GM18519 (cell line): ENCODE data around the gene HERC4.
"Not testable (repeated sequence)": the region's sequence is repeated elsewhere in the genome, so short reads cannot be mapped to it uniquely, and the experiment has no call there.

Experiments used
- ATAC-seq: cut with Tn5 transposase; IDR thresholded peaks from one replicate; pipeline ENCODE4 v1.9.1; 2021; ENCODE audit warnings: mild to moderate bottlenecking, moderate library complexity; ENCODE audit not compliant: unreplicated experiment, low FRiP score

Gene HERC4

DNA sequence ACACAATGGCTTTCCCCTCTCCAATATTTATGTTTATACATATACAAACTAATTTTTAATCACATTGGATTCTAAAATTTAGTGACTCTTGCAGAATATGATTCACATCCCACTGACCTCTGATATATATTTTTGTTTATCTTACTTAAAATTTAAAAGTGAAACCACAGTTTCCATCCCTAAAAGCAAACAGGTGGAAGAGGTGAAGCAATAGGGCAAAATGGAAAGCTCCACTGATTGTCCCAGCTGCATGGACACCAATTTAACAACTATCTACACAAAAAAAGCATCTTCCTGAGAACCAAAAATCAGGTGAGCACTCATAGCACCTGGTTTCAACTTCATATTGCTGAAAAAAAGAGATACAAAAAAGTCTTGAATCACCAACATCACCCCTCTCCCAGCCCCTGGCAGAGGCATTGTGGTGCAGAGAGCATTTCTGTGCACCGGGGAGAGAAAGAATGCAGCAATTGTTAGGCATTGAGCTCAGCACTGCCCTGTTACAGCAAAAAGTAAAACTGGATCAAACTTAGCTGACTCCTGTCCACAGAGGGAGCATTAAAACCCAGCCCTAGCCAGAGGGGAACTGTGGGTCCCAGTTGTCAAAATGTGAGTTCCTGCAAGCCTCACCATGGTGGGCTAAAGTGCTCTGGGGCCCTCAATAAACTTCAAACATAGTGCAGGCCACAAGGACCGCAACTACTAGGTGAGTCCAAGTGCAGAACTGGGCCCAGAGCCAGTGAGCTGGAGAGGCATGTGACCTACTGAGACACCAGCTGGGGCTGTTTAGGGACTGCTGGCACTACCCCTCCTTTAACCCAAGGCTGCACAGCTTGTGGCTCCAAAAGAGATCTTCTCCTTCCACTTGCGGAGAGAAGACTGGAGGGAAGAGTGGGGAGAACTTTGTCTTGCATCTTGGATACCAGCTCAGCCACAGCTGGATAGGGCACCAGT, 98.5 kb downstream of the HERC4 start:
- no peak for ATAC-seq

DNA sequence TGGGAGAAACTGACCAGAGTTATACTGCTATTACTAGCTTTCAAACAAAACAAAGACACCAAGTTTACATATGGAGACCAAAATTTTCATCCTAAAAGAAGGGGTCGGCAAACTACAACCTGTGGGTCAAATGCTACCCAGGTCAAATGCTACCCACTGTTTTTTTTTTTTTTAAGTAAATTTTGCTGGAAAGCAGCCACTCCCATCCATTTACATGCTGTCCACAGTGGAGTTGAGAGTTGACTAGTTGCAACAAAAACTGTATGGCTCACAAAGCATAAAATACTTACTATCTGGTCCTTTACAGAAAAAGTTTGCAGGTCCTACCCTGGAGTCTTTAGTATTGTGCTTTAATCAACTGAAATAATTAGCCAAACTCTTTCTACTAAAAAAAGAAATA, 99.2 kb downstream of the HERC4 start:
- no peak for ATAC-seq

DNA sequence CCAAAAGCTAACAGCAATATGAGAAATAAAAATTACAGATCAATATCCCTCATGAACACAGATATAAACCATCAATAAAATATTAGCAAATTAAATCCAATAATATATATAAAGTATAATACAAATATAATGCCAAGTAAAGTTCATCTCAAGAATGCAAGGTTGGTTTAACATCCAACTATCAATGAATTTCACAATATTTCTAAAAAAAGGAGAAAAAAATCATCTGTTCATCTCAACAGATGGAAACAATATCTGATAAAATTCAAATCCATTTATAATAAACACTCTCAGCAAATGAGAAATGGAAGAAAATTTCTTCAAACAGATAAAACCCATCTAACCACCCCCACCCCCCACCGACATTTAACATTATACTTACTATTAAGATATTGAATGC, 103.8 kb downstream of the HERC4 start:
- no peak for ATAC-seq

DNA sequence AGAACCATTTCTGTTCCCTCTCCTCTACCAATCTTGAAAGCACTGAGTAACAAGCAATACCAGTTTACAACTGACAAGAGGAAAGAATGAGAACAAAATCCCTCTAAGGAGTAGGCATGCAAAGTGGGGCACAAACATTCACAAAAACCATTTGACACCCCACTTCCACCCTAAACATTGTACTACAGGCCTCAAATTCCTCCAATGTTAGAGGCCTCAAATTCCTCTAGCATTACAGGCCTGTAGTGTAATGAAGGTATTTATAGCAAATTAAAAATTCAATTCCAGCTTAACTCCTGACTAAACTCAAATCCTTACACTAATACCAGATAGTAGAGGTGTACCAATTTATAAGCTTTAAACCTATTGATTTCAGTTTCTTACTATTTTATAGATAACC, 105.2 kb downstream of the HERC4 start:
- no peak for ATAC-seq

DNA sequence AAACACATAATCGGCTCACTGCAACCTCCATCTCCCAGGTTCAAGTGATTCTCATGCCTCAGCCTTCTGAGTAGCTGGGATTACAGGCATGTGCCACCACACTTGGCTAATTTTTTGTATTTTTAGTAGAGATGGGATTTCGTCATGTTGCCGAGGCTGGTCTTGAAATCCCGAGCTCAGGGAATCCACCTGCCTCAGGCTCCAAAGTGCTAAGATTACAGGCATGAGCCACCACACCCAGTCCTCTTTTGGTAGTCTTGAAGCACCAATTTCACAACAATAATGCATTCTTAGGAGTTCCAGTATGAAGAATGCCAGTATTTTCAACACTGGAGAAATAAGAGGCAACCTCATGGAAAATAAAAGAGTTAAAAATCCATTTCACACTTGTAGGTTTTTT, 109.0 kb downstream of the HERC4 start:
- not testable (repeated sequence) for ATAC-seq

DNA sequence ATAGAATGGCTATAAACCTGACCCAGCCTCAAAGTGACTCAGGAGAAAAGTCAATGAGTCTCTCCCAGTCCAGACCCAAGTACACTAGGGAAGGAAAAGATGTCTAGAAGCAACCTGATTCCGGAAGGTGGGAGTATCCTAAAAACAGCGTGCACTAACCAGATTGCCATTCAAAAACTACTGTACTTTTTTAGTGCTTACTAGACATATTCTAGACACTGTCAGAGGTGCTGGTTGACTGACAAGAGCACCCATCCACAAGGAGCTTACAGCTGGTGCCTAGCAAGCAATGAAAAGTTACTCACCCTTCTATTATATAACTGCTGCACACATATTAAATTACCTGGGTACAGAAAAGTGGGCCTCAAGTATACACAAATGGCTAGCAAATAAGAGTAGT, 109.6 kb downstream of the HERC4 start:
- ATAC-seq: no peak

DNA sequence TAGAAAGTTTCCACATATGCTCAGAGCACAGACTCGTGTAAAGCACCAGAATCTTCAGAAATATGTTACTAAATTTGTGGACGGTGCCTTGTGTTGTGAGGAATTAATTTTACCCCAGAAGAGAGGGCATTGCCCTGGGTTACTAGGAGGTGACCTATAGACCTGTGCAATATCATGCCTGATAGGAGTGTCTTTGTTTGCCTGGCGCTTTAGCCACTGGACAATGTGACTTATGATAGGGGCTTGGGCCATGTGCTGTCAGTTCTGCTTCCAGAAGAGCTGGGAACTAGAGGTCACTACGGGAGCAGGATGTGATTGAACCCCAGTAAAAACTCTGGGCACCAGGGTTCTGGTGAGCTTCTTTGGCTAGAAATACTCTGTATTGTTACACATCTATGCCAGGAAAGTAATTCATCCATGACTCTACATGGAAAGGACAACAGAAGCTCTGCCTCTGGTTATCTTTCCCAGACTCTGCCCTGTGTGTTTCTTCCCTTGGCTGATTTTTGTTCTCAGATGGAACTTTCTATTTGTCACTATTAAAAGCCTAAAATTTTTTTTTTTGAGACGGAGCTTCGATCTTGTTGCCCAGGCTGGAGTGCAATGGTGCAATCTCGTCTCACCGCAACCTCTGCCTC, 115.1 kb downstream of the HERC4 start:
- no peak for ATAC-seq

DNA sequence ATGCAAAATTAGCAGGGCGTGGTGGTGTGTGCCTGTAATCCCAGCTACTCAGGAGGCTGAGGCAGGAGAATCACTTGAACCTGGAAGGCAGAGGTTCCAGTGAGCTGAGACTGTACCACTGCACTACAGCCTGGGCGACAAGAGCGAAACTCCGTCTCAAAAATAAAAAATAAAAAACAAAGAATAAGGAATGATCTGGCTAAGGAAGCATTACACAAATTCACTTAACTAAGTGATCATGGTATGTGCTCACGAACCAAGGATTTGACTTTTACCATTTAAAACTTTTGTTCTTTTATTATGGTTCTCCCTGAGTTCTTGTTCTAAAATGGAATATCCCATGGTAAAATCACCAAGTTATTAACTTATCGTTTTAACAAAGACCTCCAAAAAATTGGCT, 119.5 kb downstream of the HERC4 start:
- no peak for ATAC-seq

DNA sequence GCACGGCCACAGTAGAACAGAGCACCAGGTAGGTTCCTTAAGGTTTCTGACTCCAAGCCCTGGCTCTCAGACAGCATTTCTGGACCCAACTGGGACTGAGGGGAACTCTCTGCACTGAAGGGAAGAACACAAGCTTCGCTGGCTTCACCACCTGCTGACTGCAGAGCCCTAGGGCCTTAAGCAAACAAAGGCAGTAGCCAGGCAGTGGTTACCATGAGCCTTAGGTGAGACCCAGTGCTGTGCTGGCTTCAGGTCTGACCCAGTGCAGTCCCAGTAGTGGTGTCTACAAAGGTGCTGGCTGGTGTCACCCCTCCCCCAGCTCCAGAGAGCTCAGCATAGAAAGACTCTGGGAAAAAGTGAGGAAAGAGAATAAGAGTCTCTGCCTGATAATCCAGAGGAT, 131.2 kb downstream of the HERC4 start:
- no peak for ATAC-seq

DNA sequence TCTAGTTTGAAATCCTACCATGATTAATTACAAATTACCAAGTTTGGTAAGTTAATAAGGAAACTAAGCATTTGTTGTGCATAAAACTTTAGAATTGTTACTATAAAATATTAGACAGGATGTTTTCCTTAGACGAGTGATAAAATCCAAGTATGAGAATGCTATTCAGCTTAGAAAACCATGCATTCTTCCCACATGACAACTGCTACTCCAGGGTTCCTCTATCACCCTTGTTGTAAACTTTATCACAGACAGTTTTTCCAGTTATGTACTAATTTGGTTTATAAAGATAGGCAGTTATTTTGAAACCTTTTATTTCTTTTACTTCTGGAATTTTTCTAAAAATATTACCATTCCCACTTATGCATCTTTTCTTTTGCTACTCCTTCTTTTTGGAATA, 138.7 kb downstream of the HERC4 start:
- no peak for ATAC-seq

DNA sequence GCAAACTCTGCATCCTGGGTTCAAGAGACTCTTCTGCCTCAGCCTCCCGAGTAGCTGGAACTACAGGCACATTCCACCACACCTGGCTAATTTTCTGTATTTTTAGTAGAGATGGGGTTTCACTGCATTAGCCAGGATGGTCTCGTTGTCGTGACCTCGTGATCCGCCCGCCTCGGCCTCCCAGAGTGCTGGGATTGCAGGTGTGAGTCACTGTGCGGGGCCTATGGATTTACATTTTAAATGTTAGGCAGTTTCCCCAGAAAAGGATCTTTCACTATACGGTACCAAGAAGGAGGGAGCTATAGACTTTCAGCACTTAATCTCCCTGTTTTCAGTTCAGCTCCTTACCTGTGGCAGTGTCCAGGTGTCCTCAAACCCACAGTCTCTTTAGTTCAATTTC, 139.9 kb downstream of the HERC4 start:
- no peak for ATAC-seq

DNA sequence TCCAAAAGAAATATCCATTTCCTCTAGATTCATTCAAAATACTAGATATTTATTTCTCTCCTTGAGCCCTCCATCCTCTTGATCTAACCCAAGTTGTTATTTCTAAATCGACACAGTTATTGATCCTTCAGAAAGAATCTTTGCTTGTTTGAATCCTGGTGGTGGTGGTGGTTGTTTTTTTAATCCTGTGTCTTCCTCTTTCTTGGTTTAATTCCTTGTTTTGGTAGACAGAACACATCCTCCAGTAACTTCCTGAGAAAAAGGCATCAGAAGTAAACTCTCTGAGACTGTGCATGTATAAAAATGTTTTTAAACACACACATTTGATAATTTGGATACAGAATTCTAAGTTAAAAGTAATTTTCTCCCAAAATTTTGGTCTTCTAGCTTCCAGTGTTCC, 140.7 kb downstream of the HERC4 start:
- no peak for ATAC-seq

DNA sequence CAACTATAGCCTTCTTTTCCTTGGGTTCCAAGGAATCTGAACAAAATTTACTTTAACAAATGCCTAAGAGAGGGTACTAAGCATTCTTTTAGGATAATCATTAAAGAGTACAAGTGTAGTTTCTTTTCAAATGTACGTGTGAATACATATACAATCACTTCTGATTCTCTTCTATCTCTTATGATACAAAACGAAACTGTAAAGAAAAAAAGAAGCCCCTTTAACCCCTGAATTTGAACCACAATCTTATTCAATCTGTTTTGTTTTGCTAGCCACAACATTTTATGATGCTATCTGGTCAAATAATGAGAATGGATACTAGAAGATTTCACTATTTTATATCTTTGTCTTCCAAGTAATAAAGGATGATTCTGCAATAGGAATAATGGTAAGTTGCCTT, 141.9 kb downstream of the HERC4 start:
- no peak for ATAC-seq

DNA sequence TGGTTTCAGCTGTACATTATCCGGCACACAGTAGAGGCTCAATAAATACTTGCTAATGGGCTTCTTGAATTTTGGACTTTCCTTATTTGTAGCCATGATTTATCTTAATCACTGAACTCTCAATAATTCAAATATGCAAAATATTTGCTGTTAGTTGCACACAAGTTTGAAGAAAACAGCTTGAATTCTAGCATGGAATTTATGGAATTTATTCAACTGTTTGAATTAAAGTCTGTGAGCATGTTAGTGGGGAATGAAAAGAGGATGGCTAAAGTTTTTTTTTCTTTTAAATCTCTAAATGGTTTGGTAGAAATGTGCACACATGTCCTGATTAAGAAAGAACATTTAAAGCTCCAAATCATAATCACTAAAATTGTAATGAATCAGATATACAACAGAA, 148.1 kb downstream of the HERC4 start:
- no peak for ATAC-seq

DNA sequence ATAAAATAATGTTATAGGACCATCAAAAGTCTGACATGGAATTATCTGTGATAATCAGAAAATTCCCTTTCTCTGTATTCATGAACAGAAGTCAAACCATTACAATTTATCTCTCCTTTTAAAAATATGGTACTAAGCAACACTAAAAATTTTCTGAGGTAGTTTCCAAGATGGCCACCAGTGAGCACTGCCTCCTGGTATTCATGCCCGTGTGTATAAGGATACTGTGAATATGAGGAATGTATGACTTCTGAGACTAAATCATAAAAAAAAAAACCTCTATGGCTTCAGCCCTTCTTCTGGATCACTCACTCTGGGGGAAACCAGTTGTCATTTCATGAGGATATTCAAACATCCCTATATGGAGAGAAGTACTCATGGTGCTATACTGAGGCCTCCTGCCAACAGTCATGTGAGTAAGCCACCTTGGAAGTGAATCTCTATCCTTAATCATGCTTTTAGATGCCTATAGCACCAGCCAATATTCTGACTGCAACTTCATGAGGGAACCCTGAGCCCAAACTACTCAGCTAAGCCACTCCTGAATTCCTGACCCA, 149.6 kb downstream of the HERC4 start:
- no peak for ATAC-seq

DNA sequence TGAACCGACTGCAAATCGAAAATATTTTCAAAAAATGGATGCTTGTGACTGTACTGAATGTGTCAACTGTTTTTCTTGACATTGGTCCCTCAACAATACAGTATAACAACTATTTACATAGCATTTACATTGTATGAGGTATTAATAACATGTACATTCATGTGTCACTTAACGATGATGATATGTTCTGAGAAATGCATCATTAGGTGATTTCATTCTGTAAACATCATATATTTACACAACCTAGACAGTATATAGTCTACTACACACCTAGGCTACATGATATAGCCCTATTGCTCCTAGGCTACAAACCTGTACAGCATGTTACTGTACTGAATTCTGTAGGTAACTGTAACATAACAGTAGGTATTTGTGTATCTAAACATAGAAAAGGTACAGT, 150.9 kb downstream of the HERC4 start:
- ATAC-seq: no peak

DNA sequence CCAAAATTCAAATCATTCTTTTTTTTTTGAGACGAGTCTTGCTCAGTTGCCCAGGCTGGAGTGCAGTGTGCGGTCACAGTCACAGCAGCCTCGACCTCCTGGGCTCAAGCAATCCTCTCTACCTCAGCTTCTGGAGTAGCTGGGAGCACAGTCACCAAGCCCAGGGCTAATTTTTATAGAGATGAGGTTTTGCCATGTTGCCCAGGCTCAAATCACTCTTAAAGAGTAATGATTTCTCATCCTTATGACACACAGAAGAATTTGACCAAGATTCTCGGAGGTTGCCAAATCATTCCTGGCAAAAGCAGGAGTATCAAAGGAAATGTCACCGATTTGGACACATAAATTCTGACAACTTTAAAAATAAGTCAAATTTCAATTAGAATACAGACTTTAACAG, 151.5 kb downstream of the HERC4 start:
- no peak for ATAC-seq

DNA sequence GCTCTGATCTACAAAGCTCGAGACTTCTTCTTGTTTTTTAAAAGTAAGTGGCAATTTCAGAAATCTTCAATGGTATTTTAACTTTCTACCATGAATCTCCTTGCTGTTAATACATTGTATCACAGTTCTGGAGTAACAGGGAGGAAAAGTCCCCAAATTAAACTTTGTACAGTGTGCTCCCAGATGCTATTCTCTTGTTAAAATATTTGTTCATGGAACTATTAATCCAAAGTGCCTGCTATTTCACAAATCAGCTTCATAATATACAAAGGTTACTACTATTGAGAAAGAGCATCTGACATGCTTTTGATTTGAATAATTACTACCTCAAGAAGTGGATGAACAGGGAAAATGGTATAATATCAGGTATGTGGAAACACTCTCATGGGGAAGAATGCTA, 154.0 kb downstream of the HERC4 start:
- ATAC-seq: no peak

DNA sequence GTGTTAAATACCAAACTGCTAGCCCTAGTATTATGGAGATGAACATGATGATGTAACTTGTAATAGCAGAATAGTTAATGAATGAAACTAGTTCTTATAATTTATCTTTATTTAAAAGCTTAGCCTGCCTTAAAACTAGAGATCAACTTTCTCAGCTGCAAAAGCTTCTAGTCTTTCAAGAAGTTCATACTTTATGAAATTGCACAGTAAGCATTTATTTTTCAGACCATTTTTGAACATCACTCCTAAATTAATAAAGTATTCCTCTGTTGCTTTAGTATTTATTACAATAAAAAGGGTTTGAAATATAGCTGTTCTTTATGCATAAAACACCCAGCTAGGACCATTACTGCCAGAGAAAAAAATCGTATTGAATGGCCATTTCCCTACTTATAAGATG, 157.4 kb downstream of the HERC4 start:
- no peak for ATAC-seq

DNA sequence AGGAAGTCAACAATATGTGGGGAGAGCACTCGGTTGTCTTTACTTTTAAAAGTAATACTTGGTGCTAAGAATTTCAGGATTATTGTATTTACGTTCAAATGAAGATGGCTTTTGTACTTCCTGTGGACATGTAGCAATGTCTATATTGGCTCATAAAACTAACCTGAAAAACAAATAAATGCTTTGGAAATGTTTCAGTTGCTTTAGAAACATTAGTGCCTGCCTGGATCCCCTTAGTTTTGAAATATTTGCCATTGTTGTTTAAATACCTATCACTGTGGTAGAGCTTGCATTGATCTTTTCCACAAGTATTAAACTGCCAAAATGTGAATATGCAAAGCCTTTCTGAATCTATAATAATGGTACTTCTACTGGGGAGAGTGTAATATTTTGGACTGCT, 157.9 kb downstream of the HERC4 start:
- ATAC-seq: no peak

DNA sequence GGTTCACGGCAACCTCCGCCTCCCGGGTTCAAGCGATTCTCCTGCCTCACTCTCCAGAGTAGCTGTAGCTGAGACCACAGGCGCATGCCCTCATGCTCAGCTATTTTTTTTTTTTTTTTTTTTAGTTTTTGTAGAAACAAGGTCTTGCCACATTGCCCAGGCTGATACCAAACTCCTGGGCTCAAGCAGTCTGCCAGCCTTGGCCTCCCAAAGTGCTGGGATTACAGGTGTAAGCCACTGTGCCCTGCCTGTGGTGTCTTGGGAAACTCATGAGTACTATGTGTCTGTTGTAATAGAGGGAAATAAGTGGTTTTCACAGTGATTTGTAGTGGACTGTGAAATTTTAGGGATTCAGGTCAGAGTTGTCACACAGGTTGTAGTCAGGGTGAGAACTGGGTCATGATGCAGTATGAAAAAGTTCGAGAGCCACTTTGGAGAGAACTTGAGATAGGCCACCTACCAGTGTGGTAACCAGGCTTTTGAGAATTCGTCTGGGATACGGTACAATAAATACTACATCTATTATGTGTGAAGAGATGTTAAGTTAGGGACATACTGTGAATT, 160.2 kb downstream of the HERC4 start:
- ATAC-seq: no peak
